ENCODE results near the gene PDE9A.

The PDE9A gene

DNA sequence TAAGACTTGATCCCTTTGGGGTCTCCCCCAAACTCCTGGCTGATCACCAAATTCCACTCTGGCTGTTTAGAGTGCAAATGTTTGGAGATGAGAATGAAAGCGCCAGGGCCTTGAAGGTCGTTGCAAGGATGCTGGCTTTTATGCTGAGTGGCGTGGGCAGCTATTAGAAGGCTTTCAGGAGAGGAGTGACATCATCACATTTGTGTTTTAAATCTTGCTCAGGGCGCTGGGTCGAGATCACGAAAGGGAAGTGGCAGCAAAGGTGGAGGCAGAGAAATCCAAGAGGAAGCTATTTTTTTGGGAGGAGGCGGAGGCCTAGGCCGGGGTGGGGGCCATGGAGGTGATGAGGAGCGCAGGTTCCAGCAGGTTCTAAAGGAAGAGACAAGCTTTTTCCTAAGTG is 49.3 kb downstream of the PDE9A start:
- no peak for DNase-seq (ENCODE audit: insufficient read length, low spot score)
- FAIRE-seq = no peak
- TF ChIP-seq, protein P1, sequence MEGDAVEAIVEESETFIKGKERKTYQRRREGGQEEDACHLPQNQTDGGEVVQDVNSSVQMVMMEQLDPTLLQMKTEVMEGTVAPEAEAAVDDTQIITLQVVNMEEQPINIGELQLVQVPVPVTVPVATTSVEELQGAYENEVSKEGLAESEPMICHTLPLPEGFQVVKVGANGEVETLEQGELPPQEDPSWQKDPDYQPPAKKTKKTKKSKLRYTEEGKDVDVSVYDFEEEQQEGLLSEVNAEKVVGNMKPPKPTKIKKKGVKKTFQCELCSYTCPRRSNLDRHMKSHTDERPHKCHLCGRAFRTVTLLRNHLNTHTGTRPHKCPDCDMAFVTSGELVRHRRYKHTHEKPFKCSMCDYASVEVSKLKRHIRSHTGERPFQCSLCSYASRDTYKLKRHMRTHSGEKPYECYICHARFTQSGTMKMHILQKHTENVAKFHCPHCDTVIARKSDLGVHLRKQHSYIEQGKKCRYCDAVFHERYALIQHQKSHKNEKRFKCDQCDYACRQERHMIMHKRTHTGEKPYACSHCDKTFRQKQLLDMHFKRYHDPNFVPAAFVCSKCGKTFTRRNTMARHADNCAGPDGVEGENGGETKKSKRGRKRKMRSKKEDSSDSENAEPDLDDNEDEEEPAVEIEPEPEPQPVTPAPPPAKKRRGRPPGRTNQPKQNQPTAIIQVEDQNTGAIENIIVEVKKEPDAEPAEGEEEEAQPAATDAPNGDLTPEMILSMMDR (IDR thresholded peaks at IDR 0.05; ENCODE audit: insufficient read depth, missing control alignments) = no peak

DNA sequence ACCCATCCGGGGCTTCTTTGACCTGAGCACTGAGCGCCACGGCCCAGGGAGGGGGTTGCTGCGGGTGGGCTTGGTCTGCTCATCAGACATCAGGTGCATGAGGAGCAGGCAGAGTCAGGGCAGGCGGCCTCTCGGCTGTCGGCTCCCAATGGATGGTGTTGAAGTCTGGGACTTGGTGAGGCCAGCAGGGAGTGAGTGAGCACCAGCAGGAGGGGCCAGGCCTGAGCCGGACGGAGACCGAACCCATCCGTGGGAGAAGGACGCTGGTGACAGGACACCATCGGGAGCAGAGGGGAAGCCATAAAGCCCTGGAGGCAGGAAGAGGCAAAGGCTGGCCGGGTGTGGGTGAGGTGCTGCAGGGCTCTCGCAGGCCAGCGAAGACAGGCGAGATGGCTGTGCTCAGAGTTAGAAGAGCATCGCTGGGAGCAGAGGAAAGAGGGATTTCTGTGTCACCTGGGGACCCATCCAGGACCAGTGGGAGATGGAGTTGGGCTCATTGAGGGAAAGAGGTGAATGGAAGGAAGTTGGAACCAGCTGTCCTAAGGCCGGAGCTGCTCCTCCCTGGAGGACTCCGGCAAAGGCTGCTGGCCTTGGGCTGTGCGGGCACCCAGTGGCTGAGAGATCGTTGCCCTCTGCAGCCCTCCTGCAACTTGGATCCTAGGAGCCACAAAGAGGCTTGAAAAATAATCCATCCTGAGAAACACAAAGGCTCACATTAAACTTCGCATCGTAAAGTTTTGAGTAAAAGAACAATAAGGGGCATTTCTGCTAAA is 49.9 kb downstream of the PDE9A start:
- DNase-seq (ENCODE audit: insufficient read length, low spot score) = no peak
- no peak for FAIRE-seq
- TF ChIP-seq, protein P1 (IDR thresholded peaks at IDR 0.05; ENCODE audit: insufficient read depth, missing control alignments) = no peak

DNA sequence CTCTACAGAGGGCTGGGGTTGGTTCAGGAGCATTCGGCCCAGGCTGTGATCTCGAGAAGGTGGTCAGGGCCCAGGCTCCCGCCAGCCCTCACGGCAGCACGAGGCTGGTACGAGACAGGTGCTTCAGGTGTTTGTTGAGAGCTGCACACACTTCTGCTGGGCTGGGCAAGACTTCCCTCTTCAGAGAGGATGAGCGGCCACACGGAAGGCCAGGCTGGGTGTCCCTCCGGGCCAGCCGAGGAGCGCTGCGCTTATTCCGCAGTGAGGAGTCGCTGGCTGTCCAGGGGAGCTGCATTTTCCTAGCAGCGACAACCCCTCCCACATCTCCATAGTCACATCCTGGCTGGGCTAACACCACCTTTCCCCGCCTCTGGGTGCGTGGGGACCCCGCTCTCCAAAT is 50.5 kb downstream of the PDE9A start:
- DNase-seq (ENCODE audit: insufficient read length, low spot score) = no peak
- FAIRE-seq = no peak
- TF ChIP-seq, protein P1 (IDR thresholded peaks at IDR 0.05; ENCODE audit: insufficient read depth, missing control alignments) = no peak

DNA sequence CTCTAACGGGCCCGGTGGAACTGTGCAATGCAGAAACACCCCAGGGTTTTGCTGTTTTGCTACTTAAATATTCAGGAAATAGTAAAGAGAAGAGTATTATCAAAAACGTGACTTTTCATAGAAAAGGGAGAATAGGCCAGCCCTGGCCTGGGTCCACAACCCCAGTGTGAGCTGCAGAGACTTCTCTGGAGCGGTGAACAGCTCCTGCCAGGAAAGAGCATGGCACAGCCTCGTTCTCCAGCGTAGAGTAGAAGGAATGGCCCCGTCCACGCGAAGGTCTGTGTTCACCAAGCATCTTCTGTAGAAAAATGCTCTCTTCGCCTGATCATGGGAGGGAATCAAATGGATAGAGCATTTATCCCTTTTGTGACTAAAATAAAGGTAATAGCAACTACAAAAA is 51.4 kb downstream of the PDE9A start:
- no peak for DNase-seq (ENCODE audit: insufficient read length, low spot score)
- no peak for FAIRE-seq

DNA sequence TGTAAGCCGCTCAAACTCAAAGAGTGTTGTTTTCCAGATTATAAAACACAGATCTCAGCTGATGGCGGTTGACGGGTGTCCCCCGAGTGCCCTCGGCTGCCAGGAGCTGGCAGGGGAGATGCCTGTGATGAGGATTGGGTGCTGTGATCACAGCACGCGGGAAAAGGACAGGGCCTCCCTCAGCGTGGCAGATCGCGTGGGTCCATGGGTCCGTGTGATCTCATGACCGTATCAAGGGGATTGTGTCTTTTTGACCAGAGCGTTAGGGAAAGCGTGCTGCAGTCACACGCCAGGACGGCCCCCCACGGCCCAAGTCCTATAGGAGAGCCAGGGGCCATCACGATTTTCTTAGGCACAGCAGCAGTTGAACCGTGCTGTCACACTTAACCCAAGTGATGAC is 51.9 kb downstream of the PDE9A start:
- no peak for FAIRE-seq
- DNase-seq (ENCODE audit: insufficient read length, low spot score) = no peak
- TF ChIP-seq, protein P1 (IDR thresholded peaks at IDR 0.05; ENCODE audit: insufficient read depth, missing control alignments) = no peak

More for the DNA sequence above, 51.4 kb downstream of the PDE9A start:
- TF ChIP-seq, protein P1 (IDR thresholded peaks at IDR 0.05; ENCODE audit: insufficient read depth, missing control alignments) = no peak

DNA sequence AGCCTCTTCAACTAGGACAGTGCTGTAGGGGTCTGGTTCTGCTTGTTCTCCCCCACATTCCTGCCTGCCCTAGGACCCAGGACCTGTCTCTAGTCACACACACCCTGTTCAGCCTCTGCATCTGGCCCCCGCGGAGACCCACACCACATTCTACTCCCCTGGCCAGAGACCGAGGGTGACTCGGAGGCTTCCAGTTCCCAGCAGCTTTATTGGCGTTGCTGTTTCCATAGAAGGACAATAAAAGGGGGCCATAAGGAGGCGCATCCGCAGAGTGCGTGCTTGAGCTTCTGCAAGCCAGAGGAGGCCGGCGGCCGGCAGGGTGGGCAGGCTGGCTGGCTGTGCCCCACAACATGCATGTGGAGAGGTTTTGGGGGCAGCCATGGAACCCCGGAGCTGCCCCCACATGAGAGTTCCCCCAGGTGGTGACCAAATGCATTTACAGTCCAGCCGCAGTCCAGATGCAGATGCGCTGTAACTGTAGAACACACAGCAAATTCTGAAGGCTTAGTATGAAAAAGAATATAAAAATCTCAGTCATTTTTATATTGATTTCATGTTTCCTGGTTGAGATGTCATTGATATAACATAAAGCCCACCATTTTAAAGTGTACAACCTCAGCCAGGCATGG is 52.4 kb downstream of the PDE9A start:
- FAIRE-seq (no peak), DNase-seq (ENCODE audit: insufficient read length, low spot score) (no peak)
- TF ChIP-seq, protein P1 (IDR thresholded peaks at IDR 0.05; ENCODE audit: insufficient read depth, missing control alignments) = no peak

DNA sequence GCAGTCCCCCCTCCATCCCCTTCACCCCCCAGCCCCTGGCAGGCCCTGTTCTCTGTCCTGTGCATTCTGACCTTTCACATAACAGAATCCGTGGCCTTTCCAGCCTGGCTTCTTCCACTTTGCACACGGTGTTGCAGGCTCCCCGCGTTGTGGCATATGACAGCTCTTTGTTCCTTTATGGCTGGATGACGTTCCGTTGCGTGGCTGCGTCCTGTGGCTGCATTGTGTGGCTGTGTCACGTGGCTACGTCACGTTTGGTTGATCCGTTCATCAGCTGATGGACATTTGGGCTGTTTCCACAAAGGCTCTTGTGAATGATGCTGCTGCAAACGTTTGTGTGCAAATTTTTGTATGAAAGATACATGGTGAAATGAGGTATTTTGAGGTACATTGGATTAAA is 53.3 kb downstream of the PDE9A start:
- TF ChIP-seq, protein P1 (IDR thresholded peaks at IDR 0.05; ENCODE audit: insufficient read depth, missing control alignments) = no peak
- no peak for DNase-seq (ENCODE audit: insufficient read length, low spot score)
- no peak for FAIRE-seq

Measured in D721Med (cell line).